ENCODE results near the gene PLEKHA7.
A peak's percentile ranks its signal among the peaks of the same experiment; 100 is the strongest.

The PLEKHA7 gene

DNA sequence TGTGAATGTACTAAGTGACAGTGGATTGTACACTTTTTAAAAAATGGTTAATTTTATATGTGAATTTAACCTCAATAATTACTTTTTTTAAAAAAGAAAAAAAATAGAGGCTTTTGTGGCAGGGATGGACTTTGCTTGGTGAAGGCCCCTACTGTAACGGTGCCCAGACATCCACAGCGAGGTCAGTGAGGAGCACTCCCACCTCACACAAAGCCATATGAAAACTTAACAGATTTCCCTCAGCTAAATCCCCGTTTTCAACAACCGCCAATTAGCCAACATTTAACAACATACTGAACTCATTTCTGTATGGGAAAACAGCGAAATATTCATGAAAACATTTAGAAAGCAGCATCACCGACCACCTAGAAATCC lies 276.4 kb downstream of the PLEKHA7 start:
- DNase-seq (ENCODE audit: low read depth): peak; percentile 38
- peak overlapping the region; percentile 87 for H3K4me3 ChIP-seq (ENCODE audit: low read depth, low read length)
- TF ChIP-seq, protein P1, sequence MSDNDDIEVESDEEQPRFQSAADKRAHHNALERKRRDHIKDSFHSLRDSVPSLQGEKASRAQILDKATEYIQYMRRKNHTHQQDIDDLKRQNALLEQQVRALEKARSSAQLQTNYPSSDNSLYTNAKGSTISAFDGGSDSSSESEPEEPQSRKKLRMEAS (IDR thresholded peaks at IDR 0.05; ENCODE audit: low read depth, low read length): no peak
